ENCODE measurements around the gene PDGFB.

The PDGFB gene

GRCh38 chr22:39276440-39277141 is 31.8 kb upstream of the PDGFB start:
- no peak for DNase-seq (ENCODE audit: low read depth)

- no peak for DNase-seq (ENCODE audit: low read depth)
Measured at GRCh38 chr22:39275814-39276439, 31.1 kb upstream of the PDGFB start.

- DNase-seq (ENCODE audit: low read depth), result no peak
Measured at GRCh38 chr22:39273950-39274887, 29.4 kb upstream of the PDGFB start.

GRCh38 chr22:39270792-39271191 is 26.0 kb upstream of the PDGFB start:
- no peak for DNase-seq (ENCODE audit: low read depth)

GRCh38 chr22:39270280-39270679 is 25.5 kb upstream of the PDGFB start:
- DNase-seq (ENCODE audit: low read depth), result no peak

GRCh38 chr22:39269095-39269790 is 24.5 kb upstream of the PDGFB start:
- no peak for DNase-seq (ENCODE audit: low read depth)

GRCh38 chr22:39268645-39269044 is 23.9 kb upstream of the PDGFB start:
- DNase-seq (ENCODE audit: low read depth), result no peak

GRCh38 chr22:39267974-39268373 is 23.2 kb upstream of the PDGFB start:
- no peak for DNase-seq (ENCODE audit: low read depth)

- DNase-seq (ENCODE audit: low read depth), result no peak
Measured at GRCh38 chr22:39266398-39267030, 21.7 kb upstream of the PDGFB start.

- DNase-seq (ENCODE audit: low read depth), result no peak
Measured at GRCh38 chr22:39265143-39265886, 20.5 kb upstream of the PDGFB start.

- DNase-seq (ENCODE audit: low read depth), result no peak
Measured at GRCh38 chr22:39264349-39265038, 19.7 kb upstream of the PDGFB start.

- DNase-seq (ENCODE audit: low read depth), result no peak
Measured at GRCh38 chr22:39263626-39264348, 19.0 kb upstream of the PDGFB start.

GRCh38 chr22:39259666-39260065 is 14.9 kb upstream of the PDGFB start:
- no peak for DNase-seq (ENCODE audit: low read depth)

- no peak for DNase-seq (ENCODE audit: low read depth)
Measured at GRCh38 chr22:39257901-39258475, 13.2 kb upstream of the PDGFB start.

GRCh38 chr22:39256979-39257378 is 12.2 kb upstream of the PDGFB start:
- DNase-seq (ENCODE audit: low read depth), result no peak

GRCh38 chr22:39256186-39256552 is 11.4 kb upstream of the PDGFB start:
- no peak for DNase-seq (ENCODE audit: low read depth)

GRCh38 chr22:39255449-39256185 is 10.8 kb upstream of the PDGFB start:
- DNase-seq (ENCODE audit: low read depth), result no peak

- DNase-seq (ENCODE audit: low read depth), result no peak
Measured at GRCh38 chr22:39254789-39255298, 10.1 kb upstream of the PDGFB start.

All from stimulated activated CD8-positive, alpha-beta memory T cell treated with anti-CD3 and anti-CD28 coated beads, Interleukin-7, amount 100 ng/mL, for 24 hours (primary cell).